ENCODE measurements around the gene DPYSL5. TPM values are rescaled to one million over a fixed set of nuclear protein-coding genes. Genes with fewer than 3 reads are reported as not detected.

The DPYSL5 gene
- total and polyA plus RNA-seq, 12 donors = 0.01 to 0.12 TPM; not detected in 10

- no peak overlapping the region for H3K27ac ChIP-seq
- intact Hi-C loops (cut with DNase I) = no loop called here
These were observed 98.2 kb downstream of the DPYSL5 start for GRCh38 chr2:26945991-26946750.

DNA sequence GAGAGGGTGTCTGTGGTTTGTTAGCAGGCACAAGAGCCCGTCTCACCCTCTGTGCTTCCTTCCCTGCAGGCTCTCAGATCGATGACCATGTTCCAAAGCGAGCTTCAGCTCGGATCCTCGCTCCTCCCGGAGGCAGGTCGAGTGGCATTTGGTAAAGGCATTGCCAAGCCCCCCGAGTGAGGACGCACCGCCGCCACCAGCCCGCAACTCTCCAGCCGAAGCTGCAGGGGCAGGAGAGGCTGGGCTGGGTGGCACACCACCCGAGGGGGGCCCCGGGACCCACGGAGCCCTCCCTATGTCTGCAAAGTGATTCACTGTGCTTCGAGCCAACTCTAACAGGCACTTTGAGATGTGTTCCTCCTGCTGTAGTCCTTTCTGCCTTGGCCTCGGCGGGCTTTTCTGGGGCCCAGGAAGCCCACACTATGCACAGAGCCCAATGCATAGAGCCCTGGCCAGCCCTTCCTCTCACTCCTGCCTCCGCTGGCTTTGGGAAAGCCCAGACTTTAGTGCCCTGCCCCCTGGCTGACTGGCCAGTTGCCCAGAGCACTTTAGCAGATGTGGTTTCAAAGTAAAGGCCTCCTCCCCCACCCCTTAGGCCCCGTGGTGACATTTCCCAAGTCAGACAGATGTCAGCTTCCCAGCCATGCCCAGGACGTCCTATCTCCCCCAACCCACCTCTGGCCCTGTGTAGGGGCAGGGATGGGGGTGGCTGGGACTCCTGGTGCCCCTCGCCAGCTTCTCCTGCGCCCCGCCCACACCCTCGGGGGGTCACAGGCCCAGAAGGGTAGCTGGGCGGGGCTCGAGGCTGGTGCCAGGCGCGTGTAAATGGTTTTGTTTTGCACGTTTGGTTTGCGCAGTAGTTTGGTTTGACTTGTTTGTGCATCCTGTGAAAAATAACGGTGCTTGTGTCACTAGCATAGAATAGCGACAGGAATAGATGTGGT lies 99.2 kb downstream of the DPYSL5 start:
- 49 to 52% methylated on average over 34 of the region's 34 CpGs for WGBS, 2 donors
- ATAC-seq (peak; percentile 53 to 90 (median 80)), DNase-seq (peak; percentile 69 to 70)
- no peaks in the 10 kb centered on the region for H3K9me3 ChIP-seq
- no peak overlapping the region for H3K27ac ChIP-seq
- H3K4me3 ChIP-seq = peak overlapping the region in 5 of 10 donors; percentile 17 to 33 (median 22)
- no peaks in the 10 kb centered on the region for H3K36me3 ChIP-seq
- H3K4me1 ChIP-seq = peaks cover 0 to 13% (median 9%) of the 10 kb centered on the region in 9 donors
- TF ChIP-seq CTCF (IDR thresholded peaks at IDR 0.05) = peak in 2 of 9 donors; percentile 18 to 28
- peaks cover 0 to 37% (median 30%) of the 10 kb centered on the region in 7 donors for H3K27me3 ChIP-seq
- intact Hi-C loops (cut with DNase I) = no loop called here

More at GRCh38 chr2:26945991-26946750, 98.2 kb downstream of the DPYSL5 start:
- TF ChIP-seq CTCF (IDR thresholded peaks at IDR 0.05) = no peak
- Histone ChIP-seq H3K27me3 (peaks cover 0 to 40% (median 30%) of the 10 kb centered on the region in 7 donors), H3K4me3 (no peak overlapping the region), H3K9me3 (no peaks in the 10 kb centered on the region), H3K4me1 (peaks cover 0 to 13% (median 9%) of the 10 kb centered on the region in 9 donors), H3K36me3 (no peaks in the 10 kb centered on the region)
- WGBS, 2 donors = 81 to 90% methylated on average over 12 of the region's 12 CpGs
- DNase-seq (no peak), ATAC-seq (no peak)

DNA sequence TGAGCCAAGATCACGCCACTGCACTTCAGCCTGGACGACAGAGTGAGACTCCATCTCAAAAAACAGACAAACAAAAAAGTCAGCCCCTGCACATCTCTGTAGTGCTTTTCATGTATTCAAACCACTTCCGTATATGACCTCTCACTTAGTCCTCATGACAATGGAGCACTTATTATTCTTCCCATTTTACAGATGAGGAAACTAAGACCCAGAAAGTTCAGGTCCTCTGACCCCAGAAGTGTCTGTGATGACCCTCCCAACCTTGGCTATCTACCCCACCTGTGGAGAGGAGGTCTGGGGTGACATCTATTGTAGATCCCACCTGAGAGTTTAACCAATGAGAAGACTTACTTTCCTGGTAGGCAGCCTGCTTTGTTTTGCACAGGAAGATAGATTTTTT lies 100.9 kb downstream of the DPYSL5 start:
- ATAC-seq (no peak), DNase-seq (no peak)
- Histone ChIP-seq H3K27ac (no peak overlapping the region), H3K27me3 (peaks cover 0 to 28% (median 20%) of the 10 kb centered on the region in 7 donors), H3K4me1 (peaks cover 0 to 13% (median 9%) of the 10 kb centered on the region in 9 donors), H3K4me3 (no peak overlapping the region), H3K9me3 (no peaks in the 10 kb centered on the region), H3K36me3 (no peaks in the 10 kb centered on the region)
- 93 to 94% methylated on average over 3 of the region's 3 CpGs for WGBS, 2 donors
- TF ChIP-seq CTCF (IDR thresholded peaks at IDR 0.05) = no peak
- intact Hi-C loops (cut with DNase I) = no loop called here

DNA sequence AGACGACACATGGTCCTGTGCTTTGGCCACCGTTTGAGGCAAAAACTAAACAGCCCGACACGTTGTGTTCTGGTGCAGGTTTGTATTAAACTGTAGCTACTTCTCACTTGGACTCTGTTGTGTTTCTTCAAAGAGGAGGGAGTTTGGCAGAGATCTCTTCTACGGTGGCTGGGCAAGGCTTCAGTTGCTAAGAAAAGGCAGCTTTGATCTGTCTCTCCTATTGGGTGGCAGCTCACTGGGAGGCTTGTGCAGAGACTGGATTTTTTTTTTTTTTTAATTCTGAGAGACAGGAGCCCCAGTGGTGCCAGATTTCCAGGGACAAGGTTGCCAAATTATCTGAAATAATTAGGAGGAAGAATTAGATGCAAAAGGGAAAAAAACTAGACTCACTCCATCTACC lies 102.3 kb downstream of the DPYSL5 start:
- H3K9me3 ChIP-seq = no peaks in the 10 kb centered on the region
- ATAC-seq (no peak), DNase-seq (no peak)
- peaks cover 0 to 30% (median 23%) of the 10 kb centered on the region in 7 donors for H3K27me3 ChIP-seq
- H3K27ac ChIP-seq = no peak overlapping the region
- H3K36me3 ChIP-seq = no peaks in the 10 kb centered on the region
- 80% methylated on average over 5 of the region's 5 CpGs for WGBS, 2 donors
- intact Hi-C loops (cut with DNase I) = loop anchor here in 2 of 10 donors (10.0 kb wide), 2 partner anchors 245 to 315 kb away; partner anchors contain the start of gene SLC30A3 (in 1 of the 2)
- no peak for TF ChIP-seq CTCF (IDR thresholded peaks at IDR 0.05)
- H3K4me3 ChIP-seq = no peak overlapping the region
- H3K4me1 ChIP-seq = peaks cover 0 to 13% (median 9%) of the 10 kb centered on the region in 9 donors
